ENCODE data around the gene PRPF6. TPM values are rescaled to one million over a fixed set of nuclear protein-coding genes. Genes with fewer than 3 reads are reported as not detected.

Gene PRPF6
- polyA plus RNA-seq, 2 of the 4 experiments (the other 2 are of a cell fraction): 42.8 to 47.2 TPM

DNA sequence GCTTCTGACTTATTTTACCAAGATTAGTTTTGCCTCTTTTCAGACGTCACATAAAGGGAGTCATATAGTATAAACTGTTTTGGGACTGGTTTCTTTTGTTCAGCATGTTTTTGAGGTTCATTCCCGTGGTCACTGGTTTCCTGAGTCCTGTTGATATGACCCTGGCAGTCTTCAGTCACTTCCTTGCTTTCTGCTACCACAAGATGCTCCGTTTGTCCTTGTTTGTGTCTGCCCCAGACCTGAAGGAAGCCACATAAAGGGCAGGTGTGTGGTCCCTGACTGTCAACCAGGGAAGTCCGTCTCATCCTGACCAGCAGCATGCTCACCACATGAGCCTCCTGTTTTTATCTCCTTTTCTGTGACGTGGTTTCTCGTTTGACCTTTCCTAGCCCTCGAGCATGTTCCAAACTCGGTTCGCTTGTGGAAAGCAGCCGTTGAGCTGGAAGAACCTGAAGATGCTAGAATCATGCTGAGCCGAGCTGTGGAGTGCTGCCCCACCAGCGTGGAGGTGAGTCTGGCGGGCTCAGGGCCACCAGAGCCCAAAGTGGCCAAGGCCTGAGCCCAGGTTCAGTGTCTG is 29.0 kb downstream of the PRPF6 start:
- no peak for FAIRE-seq
- TF ChIP-seq CBX2 (IDR thresholded peaks at IDR 0.05; ENCODE audit: borderline replicate concordance, low read depth) (no peak), CEBPB (IDR thresholded peaks at IDR 0.05) (no peak), FOSB (CRISPR knock-in tag; IDR thresholded peaks at IDR 0.05) (no peak), HOXA7 (CRISPR knock-in tag; IDR thresholded peaks at IDR 0.05) (no peak), FOSL2 (IDR thresholded peaks at IDR 0.05) (no peak), FOSL2 (CRISPR knock-in tag; IDR thresholded peaks at IDR 0.05) (no peak), ESRRA (IDR thresholded peaks at IDR 0.05; ENCODE audit: borderline replicate concordance, low read length) (no peak), HDAC2 (IDR thresholded peaks at IDR 0.05) (no peak), MYC (IDR thresholded peaks at IDR 0.05; ENCODE audit: borderline replicate concordance, low read length) (no peak), RARB (CRISPR knock-in tag; IDR thresholded peaks at IDR 0.05) (no peak), HEYL (CRISPR knock-in tag; IDR thresholded peaks at IDR 0.05) (no peak), FOXS1 (CRISPR knock-in tag; IDR thresholded peaks at IDR 0.05) (no peak), EP300 (IDR thresholded peaks at IDR 0.05) (no peak), NPAS2 (CRISPR knock-in tag; IDR thresholded peaks at IDR 0.05; ENCODE audit: borderline replicate concordance) (no peak)
- TF ChIP-seq, protein P1, sequence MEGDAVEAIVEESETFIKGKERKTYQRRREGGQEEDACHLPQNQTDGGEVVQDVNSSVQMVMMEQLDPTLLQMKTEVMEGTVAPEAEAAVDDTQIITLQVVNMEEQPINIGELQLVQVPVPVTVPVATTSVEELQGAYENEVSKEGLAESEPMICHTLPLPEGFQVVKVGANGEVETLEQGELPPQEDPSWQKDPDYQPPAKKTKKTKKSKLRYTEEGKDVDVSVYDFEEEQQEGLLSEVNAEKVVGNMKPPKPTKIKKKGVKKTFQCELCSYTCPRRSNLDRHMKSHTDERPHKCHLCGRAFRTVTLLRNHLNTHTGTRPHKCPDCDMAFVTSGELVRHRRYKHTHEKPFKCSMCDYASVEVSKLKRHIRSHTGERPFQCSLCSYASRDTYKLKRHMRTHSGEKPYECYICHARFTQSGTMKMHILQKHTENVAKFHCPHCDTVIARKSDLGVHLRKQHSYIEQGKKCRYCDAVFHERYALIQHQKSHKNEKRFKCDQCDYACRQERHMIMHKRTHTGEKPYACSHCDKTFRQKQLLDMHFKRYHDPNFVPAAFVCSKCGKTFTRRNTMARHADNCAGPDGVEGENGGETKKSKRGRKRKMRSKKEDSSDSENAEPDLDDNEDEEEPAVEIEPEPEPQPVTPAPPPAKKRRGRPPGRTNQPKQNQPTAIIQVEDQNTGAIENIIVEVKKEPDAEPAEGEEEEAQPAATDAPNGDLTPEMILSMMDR (IDR thresholded peaks at IDR 0.05): no peak
- TF ChIP-seq, protein P2, sequence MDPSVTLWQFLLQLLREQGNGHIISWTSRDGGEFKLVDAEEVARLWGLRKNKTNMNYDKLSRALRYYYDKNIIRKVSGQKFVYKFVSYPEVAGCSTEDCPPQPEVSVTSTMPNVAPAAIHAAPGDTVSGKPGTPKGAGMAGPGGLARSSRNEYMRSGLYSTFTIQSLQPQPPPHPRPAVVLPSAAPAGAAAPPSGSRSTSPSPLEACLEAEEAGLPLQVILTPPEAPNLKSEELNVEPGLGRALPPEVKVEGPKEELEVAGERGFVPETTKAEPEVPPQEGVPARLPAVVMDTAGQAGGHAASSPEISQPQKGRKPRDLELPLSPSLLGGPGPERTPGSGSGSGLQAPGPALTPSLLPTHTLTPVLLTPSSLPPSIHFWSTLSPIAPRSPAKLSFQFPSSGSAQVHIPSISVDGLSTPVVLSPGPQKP (IDR thresholded peaks at IDR 0.05; ENCODE audit: low read depth, low read length): no peak
- H3K9me3 ChIP-seq: 0 out of 3 replicates have a peak, but pooled peaks cover 6% of the 10 kb centered on the region
- H3K4me2 ChIP-seq: no peak overlapping the region
- H3K4me3 ChIP-seq: no peak overlapping the region
- ATAC-seq: no peak
- no peaks in the 10 kb centered on the region for H3K4me1 ChIP-seq
- H3K27ac ChIP-seq: no peak overlapping the region
- ChIA-PET CTCF (interaction anchor here (1.1 to 1.7 kb wide), 3 partner anchors 10 to 30 kb away, joined by 3 to 4 read pairs (median 3); no protein-coding TSS in a partner anchor), POLR2A (no interaction called here)
- no peak for DNase-seq (ENCODE audit: low read depth in 1 of 2, low spot score in 1 of 2)
- WGBS (ENCODE audit: missing lambda C conversion rate): 87% methylated on average over 13 of the region's 13 CpGs

DNA sequence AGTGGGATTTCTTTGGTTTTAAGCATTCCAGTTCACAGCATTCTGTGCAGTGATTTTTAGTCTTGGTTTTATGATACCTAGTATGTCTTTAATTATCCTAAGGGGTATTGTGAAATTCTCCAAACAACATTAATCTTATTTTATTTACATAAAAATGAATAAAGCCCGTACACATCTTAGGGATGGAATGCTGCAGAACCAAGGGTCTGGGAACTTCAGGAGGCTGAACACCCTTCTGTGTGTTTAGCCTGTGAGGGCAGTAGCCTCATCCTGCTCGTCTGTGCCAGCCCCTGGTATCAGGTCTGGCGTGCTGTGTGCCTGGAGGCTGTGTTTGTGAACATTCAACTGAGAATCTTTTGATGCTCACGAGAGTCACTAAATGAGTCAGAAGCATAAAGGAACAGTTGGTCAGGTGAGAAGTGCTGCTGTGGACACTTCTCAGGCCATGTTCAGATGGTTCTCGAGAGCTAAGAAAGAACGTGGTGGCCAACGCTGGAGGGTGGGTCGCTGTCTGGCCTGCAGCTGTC is 29.8 kb downstream of the PRPF6 start:
- no peaks in the 10 kb centered on the region for H3K4me1 ChIP-seq
- H3K4me2 ChIP-seq: no peak overlapping the region
- ATAC-seq: no peak; a peak in 1 of 6 replicates
- ChIA-PET POLR2A (no interaction called here), CTCF (interaction anchor here (1.1 to 1.7 kb wide), 4 partner anchors 9 to 31 kb away, joined by 3 to 4 read pairs (median 3); no protein-coding TSS in a partner anchor)
- 0 out of 3 replicates have a peak, but pooled peaks cover 6% of the 10 kb centered on the region for H3K9me3 ChIP-seq
- no peak overlapping the region for H3K4me3 ChIP-seq
- H3K27ac ChIP-seq: no peak overlapping the region
- no peak for FAIRE-seq
- WGBS (ENCODE audit: missing lambda C conversion rate): 76% methylated on average over 8 of the region's 8 CpGs
- no peak for DNase-seq (ENCODE audit: low read depth in 1 of 2, low spot score in 1 of 2)
- TF ChIP-seq, protein P3, sequence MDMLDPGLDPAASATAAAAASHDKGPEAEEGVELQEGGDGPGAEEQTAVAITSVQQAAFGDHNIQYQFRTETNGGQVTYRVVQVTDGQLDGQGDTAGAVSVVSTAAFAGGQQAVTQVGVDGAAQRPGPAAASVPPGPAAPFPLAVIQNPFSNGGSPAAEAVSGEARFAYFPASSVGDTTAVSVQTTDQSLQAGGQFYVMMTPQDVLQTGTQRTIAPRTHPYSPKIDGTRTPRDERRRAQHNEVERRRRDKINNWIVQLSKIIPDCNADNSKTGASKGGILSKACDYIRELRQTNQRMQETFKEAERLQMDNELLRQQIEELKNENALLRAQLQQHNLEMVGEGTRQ (IDR thresholded peaks at IDR 0.05): no peak
- TF ChIP-seq, protein P4, sequence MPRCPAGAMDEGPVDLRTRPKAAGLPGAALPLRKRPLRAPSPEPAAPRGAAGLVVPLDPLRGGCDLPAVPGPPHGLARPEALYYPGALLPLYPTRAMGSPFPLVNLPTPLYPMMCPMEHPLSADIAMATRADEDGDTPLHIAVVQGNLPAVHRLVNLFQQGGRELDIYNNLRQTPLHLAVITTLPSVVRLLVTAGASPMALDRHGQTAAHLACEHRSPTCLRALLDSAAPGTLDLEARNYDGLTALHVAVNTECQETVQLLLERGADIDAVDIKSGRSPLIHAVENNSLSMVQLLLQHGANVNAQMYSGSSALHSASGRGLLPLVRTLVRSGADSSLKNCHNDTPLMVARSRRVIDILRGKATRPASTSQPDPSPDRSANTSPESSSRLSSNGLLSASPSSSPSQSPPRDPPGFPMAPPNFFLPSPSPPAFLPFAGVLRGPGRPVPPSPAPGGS (IDR thresholded peaks at IDR 0.05): no peak
- no peak for TF ChIP-seq HOXA7 (CRISPR knock-in tag; IDR thresholded peaks at IDR 0.05)
- no peak for TF ChIP-seq SREBF2 (IDR thresholded peaks at IDR 0.05)
- TF ChIP-seq, protein P1 (IDR thresholded peaks at IDR 0.05): no peak
- TF ChIP-seq POLR2AphosphoS2 (conservative IDR thresholded peaks at IDR 0.05; ENCODE audit: low read length): no peak
- no peak for TF ChIP-seq ZNF302 (CRISPR knock-in tag; IDR thresholded peaks at IDR 0.05)
- no peak for TF ChIP-seq PHF8 (IDR thresholded peaks at IDR 0.05; ENCODE audit: borderline replicate concordance, low read depth)
- TF ChIP-seq, protein P5, sequence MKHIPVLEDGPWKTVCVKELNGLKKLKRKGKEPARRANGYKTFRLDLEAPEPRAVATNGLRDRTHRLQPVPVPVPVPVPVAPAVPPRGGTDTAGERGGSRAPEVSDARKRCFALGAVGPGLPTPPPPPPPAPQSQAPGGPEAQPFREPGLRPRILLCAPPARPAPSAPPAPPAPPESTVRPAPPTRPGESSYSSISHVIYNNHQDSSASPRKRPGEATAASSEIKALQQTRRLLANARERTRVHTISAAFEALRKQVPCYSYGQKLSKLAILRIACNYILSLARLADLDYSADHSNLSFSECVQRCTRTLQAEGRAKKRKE (CRISPR knock-in tag; IDR thresholded peaks at IDR 0.05; ENCODE audit: low read depth): no peak
- TF ChIP-seq HDAC2 (IDR thresholded peaks at IDR 0.05): no peak
- TF ChIP-seq SMC3 (IDR thresholded peaks at IDR 0.05): no peak
- TF ChIP-seq MAFK (IDR thresholded peaks at IDR 0.05; ENCODE audit: partially characterized antibody): no peak
